ENCODE data around the gene LSM10. TPM values are rescaled to one million over a fixed set of nuclear protein-coding genes. Genes with fewer than 3 reads are reported as not detected.

The LSM10 gene
- total and polyA plus RNA-seq, 2 of the 4 experiments (the other 2 are of a cell fraction), result 11.7 to 78.9 TPM

GRCh38 chr1:36358514-36359084 is 39.1 kb downstream of the LSM10 start:
- TF ChIP-seq NFE2L2 (IDR thresholded peaks at IDR 0.05; ENCODE audit: low read depth, low read length), result no peak
- TF ChIP-seq SMC3 (IDR thresholded peaks at IDR 0.05; ENCODE audit: low read depth, low read length), result no peak
- no peak for TF ChIP-seq USF2 (IDR thresholded peaks at IDR 0.05; ENCODE audit: low read depth, low read length)
- TF ChIP-seq FOS (IDR thresholded peaks at IDR 0.05; ENCODE audit: low read depth, low read length), result no peak
- no peak for TF ChIP-seq POLR2A (IDR thresholded peaks at IDR 0.05; ENCODE audit: low read depth, low read length)
- no peak for TF ChIP-seq BHLHE40 (IDR thresholded peaks at IDR 0.05; ENCODE audit: low read depth, low read length)
- no peak for TF ChIP-seq RFX5 (IDR thresholded peaks at IDR 0.05; ENCODE audit: low read depth, low read length)
- no peak for TF ChIP-seq CHD1 (IDR thresholded peaks at IDR 0.05; ENCODE audit: low read depth, low read length)
- no peak for TF ChIP-seq MXI1 (IDR thresholded peaks at IDR 0.05; ENCODE audit: borderline replicate concordance, low read depth, low read length)
- TF ChIP-seq RCOR1 (IDR thresholded peaks at IDR 0.05; ENCODE audit: insufficient replicate concordance, low read length), result no peak
- TF ChIP-seq RAD21 (IDR thresholded peaks at IDR 0.05; ENCODE audit: low read length), result no peak
- no peak for TF ChIP-seq CTCF (conservative IDR thresholded peaks at IDR 0.05; ENCODE audit: low read depth, low read length)
- no peak for TF ChIP-seq ELK1 (IDR thresholded peaks at IDR 0.05; ENCODE audit: borderline replicate concordance, low read depth, low read length)
- TF ChIP-seq MAFK (IDR thresholded peaks at IDR 0.05; ENCODE audit: low read depth, low read length), result no peak
- TF ChIP-seq MAZ (IDR thresholded peaks at IDR 0.05; ENCODE audit: borderline replicate concordance, low read depth, low read length), result no peak
- no peak for TF ChIP-seq CEBPB (IDR thresholded peaks at IDR 0.05; ENCODE audit: low read depth, low read length)

More at GRCh38 chr1:36358514-36359084, 39.1 kb downstream of the LSM10 start:
- H3K9ac ChIP-seq (ENCODE audit: low read depth, low read length), result no peak overlapping the region
- no peak overlapping the region for H2AK5ac ChIP-seq (ENCODE audit: low read depth, low read length)
- no peak overlapping the region for H3K14ac ChIP-seq (replicated peaks; ENCODE audit: low read depth, low read length)
- ATAC-seq (ENCODE audit: low read depth), result no peak
- in situ Hi-C loops (cut with MboI; ENCODE audit: low sequenced_read_pairs), result no loop called here
- H4K8ac ChIP-seq (ENCODE audit: low read depth in 2 of 2, low read length in 2 of 2), result no peak overlapping the region
- no peak overlapping the region for H3K56ac ChIP-seq (ENCODE audit: extremely low read depth, insufficient read depth, low read length)
- H4K91ac ChIP-seq (ENCODE audit: insufficient read depth, low read depth, low read length), result no peak overlapping the region
- H3K27me3 ChIP-seq (ENCODE audit: control insufficient read depth, insufficient read depth, low read length), result no peaks in the 10 kb centered on the region
- H3K9me1 ChIP-seq (ENCODE audit: insufficient read depth, low read length), result peaks cover 26% of the 10 kb centered on the region
- H3K27ac ChIP-seq (ENCODE audit: insufficient read depth, low read length), result no peak overlapping the region
- dilution Hi-C loops (cut with HindIII; ENCODE audit: low sequenced_read_pairs, unreplicated experiment), result no loop called here
- no peak overlapping the region for H4K5ac ChIP-seq (ENCODE audit: low read depth, low read length)
- DNase-seq, result no peak
- H4K20me1 ChIP-seq (ENCODE audit: insufficient read depth, low read length), result 0 out of 2 replicates have a peak, but pooled peaks cover 4% of the 10 kb centered on the region
- H3K23ac ChIP-seq (ENCODE audit: low read depth, low read length), result no peak overlapping the region
- no peak overlapping the region for H2AFZ ChIP-seq (replicated peaks; ENCODE audit: low read length, poor library complexity)
- H3K4me2 ChIP-seq (ENCODE audit: low read depth, low read length), result no peak overlapping the region
- H2BK5ac ChIP-seq (ENCODE audit: low read depth, low read length, poor library complexity, severe bottlenecking), result no peak overlapping the region
- 90% methylated on average over 2 of the region's 13 CpGs; no CpG with 5 or more reads in 1 of the 2 experiments for WGBS, 2 experiments (ENCODE audit: extremely low coverage in 2 of 2, insufficient read length in 1 of 2)
- H2BK15ac ChIP-seq (ENCODE audit: low read depth, low read length), result no peak overlapping the region
- H3K4me1 ChIP-seq (ENCODE audit: control insufficient read depth, insufficient read depth, low read length), result peaks cover 6% of the 10 kb centered on the region
- no TSS peak for BruUV-seq (replicated peaks)
- H3K4me3 ChIP-seq (ENCODE audit: insufficient read depth, low read depth, low read length), result no peak overlapping the region
- no peak overlapping the region for H3K4ac ChIP-seq (ENCODE audit: low read depth, low read length)
- no peak overlapping the region for H3K18ac ChIP-seq (ENCODE audit: low read depth, low read length)
- ChIA-PET CTCF (interaction anchor here (3.2 kb wide), 1 partner anchor 10 kb away, joined by 9 read pairs; no protein-coding TSS in a partner anchor), POLR2A (ENCODE audit: unreplicated experiment) (no interaction called here)
- no peak overlapping the region for H2BK120ac ChIP-seq (ENCODE audit: low read depth, low read length)
- H2BK20ac ChIP-seq (ENCODE audit: low read depth, low read length), result no peak overlapping the region
- H3K9me3 ChIP-seq (ENCODE audit: control insufficient read depth, insufficient read depth, low read length), result no peaks in the 10 kb centered on the region
- peaks cover 25 to 80% of the 10 kb centered on the region in 2 experiments for H3K79me1 ChIP-seq (ENCODE audit: low read depth in 1 of 2, low read length in 2 of 2)
- intact Hi-C loops (cut with micrococcal nuclease), result no loop called here
- no peak overlapping the region for H2AK9ac ChIP-seq (replicated peaks; ENCODE audit: low read depth, low read length, poor library complexity)
- peaks cover 58% of the 10 kb centered on the region for H3K36me3 ChIP-seq (ENCODE audit: control insufficient read depth, insufficient read depth, low read length)
